OCI-M1 (cell line): Measurements from ENCODE around the gene MAP4K5.
A peak's percentile ranks its signal among the peaks of the same experiment; 100 is the strongest.
"Not testable (repeated sequence)": the region's sequence is repeated elsewhere in the genome, so short reads cannot be mapped to it uniquely, and the experiment has no call there.

ENCODE experiments used
- DNase-seq: peaks from one replicate; lab custom pipeline; 2025; lab: John Stamatoyannopoulos, UW

The MAP4K5 gene

GRCh38 chr14:50532502-50533240 is at the start of gene MAP4K5:
MAP4K5 (minus strand) TSS chr14:50532569; CDS start chr14:50532049, 520 bp downstream.
- peak; percentile 87 for DNase-seq

- DNase-seq, result no peak
These were observed 46.1 kb upstream of the MAP4K5 start for GRCh38 chr14:50578433-50578832.

GRCh38 chr14:50577982-50578381 is 45.6 kb upstream of the MAP4K5 start:
- DNase-seq, result no peak

GRCh38 chr14:50575769-50576168 is 43.4 kb upstream of the MAP4K5 start:
- DNase-seq, result no peak

- no peak for DNase-seq
These were observed 41.5 kb upstream of the MAP4K5 start for GRCh38 chr14:50573862-50574261.

- no peak for DNase-seq
These were observed 37.4 kb upstream of the MAP4K5 start for GRCh38 chr14:50569714-50570274.

- DNase-seq, result no peak
These were observed 30.5 kb upstream of the MAP4K5 start for GRCh38 chr14:50562841-50563240.

- no peak for DNase-seq
These were observed 28.5 kb upstream of the MAP4K5 start for GRCh38 chr14:50560931-50561285.

- DNase-seq, result peak; percentile 2
These were observed 27.9 kb upstream of the MAP4K5 start, which contains the start of gene ATL1 for GRCh38 chr14:50559990-50560930. ATL1 (plus strand) TSS chr14:50560145; CDS start chr14:50560266, 121 bp downstream.

- not testable (repeated sequence) for DNase-seq
These were observed 20.4 kb upstream of the MAP4K5 start for GRCh38 chr14:50552796-50553195.

- peak; percentile 37 for DNase-seq
These were observed 19.5 kb upstream of the MAP4K5 start for GRCh38 chr14:50551877-50552276.

- no peak for DNase-seq
These were observed 17.9 kb upstream of the MAP4K5 start for GRCh38 chr14:50550294-50550693.

GRCh38 chr14:50545618-50546017 is 13.2 kb upstream of the MAP4K5 start:
- no peak for DNase-seq

- DNase-seq, result no peak
These were observed 12.5 kb upstream of the MAP4K5 start for GRCh38 chr14:50544911-50545310.

GRCh38 chr14:50542941-50543418 is 10.6 kb upstream of the MAP4K5 start:
- DNase-seq, result peak; percentile 66

GRCh38 chr14:50541159-50541567 is 8.8 kb upstream of the MAP4K5 start:
- no peak for DNase-seq

- no peak for DNase-seq
These were observed 6.7 kb upstream of the MAP4K5 start for GRCh38 chr14:50539051-50539450.

- DNase-seq, result not testable (repeated sequence)
These were observed 5.7 kb upstream of the MAP4K5 start for GRCh38 chr14:50538034-50538433.

- peak; percentile 45 for DNase-seq
These were observed 2.6 kb upstream of the MAP4K5 start for GRCh38 chr14:50534997-50535396.

- DNase-seq, result no peak
These were observed 2.0 kb upstream of the MAP4K5 start for GRCh38 chr14:50534416-50534815.

- DNase-seq, result no peak
These were observed 1.4 kb upstream of the MAP4K5 start for GRCh38 chr14:50533806-50534205.

GRCh38 chr14:50533241-50533705 is 904 bp upstream of the MAP4K5 start:
- peak; percentile 66 for DNase-seq
